Prostate gland (tissue), 2 donors: ENCODE measurements around the gene STAC2.

ENCODE experiments used
- CTCF ChIP-seq, 4 experiments: fragments of 200-600 bp in 2 of 4; fragments of 450-650 bp in 2 of 4; sonication (generic) in 2 of 4; IDR thresholded peaks; 1 replicate in 3 of 4; 2 replicates in 1 of 4; pipeline ENCODE4 v1.5.1; 2016 to 2019; ENCODE audit warnings: antibody characterized with exemption in 4 of 4, mild to moderate bottlenecking in 2 of 4, moderate library complexity in 2 of 4
- POLR2A ChIP-seq: fragments of 450-650 bp; IDR thresholded peaks from one replicate; pipeline ENCODE4 v1.6.1; 2016; ENCODE audit warnings: antibody characterized with exemption, mild to moderate bottlenecking
- POLR2AphosphoS5 ChIP-seq: sonication (generic); formaldehyde crosslinking; IDR thresholded peaks from one replicate; pipeline ENCODE4 v1.6.1; 2017; ENCODE audit warnings: antibody characterized with exemption

GRCh38 chr17:39169518-39169917 lies 56.2 kb downstream of the STAC2 start:
- TF ChIP-seq POLR2AphosphoS5 (no peak), CTCF (IDR thresholded peaks at IDR 0.05) (no peak), POLR2A (no peak)
